Mammary epithelial cell (primary cell): ENCODE data around the gene CNPY3.

Experiments
- CTCF ChIP-seq, 2 donors: IDR thresholded peaks in 1 of 2; conservative IDR thresholded peaks in 1 of 2; 2 replicates each; pipeline ENCODE4 v1.5.1; 2011 to 2012; ENCODE audit warnings: inconsistent platforms in 2 of 2, low read length in 2 of 2, mild to moderate bottlenecking in 2 of 2, control low read depth in 1 of 2, low read depth in 1 of 2; ENCODE audit not compliant: insufficient read depth in 1 of 2; ENCODE audit errors: extremely low read depth in 1 of 2
- EZH2 ChIP-seq: IDR thresholded peaks from 2 replicates; pipeline ENCODE4 v1.6.1; 2012; ENCODE audit warnings: low read length, inconsistent platforms, borderline replicate concordance

- TF ChIP-seq CTCF (conservative IDR thresholded peaks at IDR 0.05 in 1 of 2, IDR thresholded peaks at IDR 0.05 in 1 of 2; ENCODE audit: extremely low read depth in 1 of 2, insufficient read depth in 1 of 2, low read depth in 1 of 2, low read length in 2 of 2) (no peak), EZH2 (no peak)
Observed at GRCh38 chr6:42940493-42941045, 11.3 kb downstream of the CNPY3 start.
